Mesenteric fat pad (tissue), 1 donor: ENCODE results near the gene CRIM1. TPM values are rescaled to one million over a fixed set of nuclear protein-coding genes. Genes with fewer than 3 reads are reported as not detected.

ENCODE experiments used
- DNase-seq: peaks from one replicate; pipeline ENCODE4 v3.0.0-alpha.2; 2020; ENCODE audit warnings: low spot score
- total RNA-seq: library from RNA; stranded (reverse); fragmentation: NEBNext Ultra II Directional; extraction: Animal tissue kit (Norgen Biotek cat#: 25700); gene quantifications from one replicate; pipeline ENCODE4 v1.2.1, GENCODE V29; 2021
- donor health status: DM: yes; HTN: yes; CAD: no.

Gene CRIM1
- total RNA-seq, 1 donor from 2014 or later, result 230 TPM

- no peak for DNase-seq
These were observed 193.6 kb downstream of the CRIM1 start for GRCh38 chr2:36549165-36549574.

- no peak for DNase-seq
These were observed 194.4 kb downstream of the CRIM1 start for GRCh38 chr2:36550006-36550405.

GRCh38 chr2:36553683-36554082 is 198.1 kb downstream of the CRIM1 start:
- DNase-seq, result no peak

- no peak for DNase-seq
These were observed 199.0 kb downstream of the CRIM1 start for GRCh38 chr2:36554531-36554930.

- DNase-seq, result no peak
These were observed 200.2 kb downstream of the CRIM1 start for GRCh38 chr2:36555789-36556188.

- DNase-seq, result no peak
These were observed 201.3 kb downstream of the CRIM1 start for GRCh38 chr2:36556842-36557241.

- DNase-seq, result no peak
These were observed 203.8 kb downstream of the CRIM1 start for GRCh38 chr2:36559221-36559942.

GRCh38 chr2:36560726-36561125 is 205.1 kb downstream of the CRIM1 start:
- DNase-seq, result no peak

- DNase-seq, result no peak
These were observed 205.8 kb downstream of the CRIM1 start for GRCh38 chr2:36561237-36561944.

GRCh38 chr2:36562240-36562639 is 206.7 kb downstream of the CRIM1 start:
- DNase-seq, result no peak

- DNase-seq, result no peak
These were observed 207.5 kb downstream of the CRIM1 start for GRCh38 chr2:36562973-36563532.

GRCh38 chr2:36564377-36564930 is 208.9 kb downstream of the CRIM1 start:
- DNase-seq, result no peak

- DNase-seq, result no peak
These were observed 210.1 kb downstream of the CRIM1 start for GRCh38 chr2:36565712-36566111.

- DNase-seq, result no peak
These were observed 211.3 kb downstream of the CRIM1 start for GRCh38 chr2:36566887-36567286.

- no peak for DNase-seq
These were observed 212.3 kb downstream of the CRIM1 start for GRCh38 chr2:36567711-36568408.

GRCh38 chr2:36568516-36569246 is 213.1 kb downstream of the CRIM1 start:
- no peak for DNase-seq

- DNase-seq, result no peak
These were observed 213.8 kb downstream of the CRIM1 start for GRCh38 chr2:36569267-36569856.

- DNase-seq, result no peak
These were observed 214.8 kb downstream of the CRIM1 start for GRCh38 chr2:36570416-36570815.

GRCh38 chr2:36572054-36572718 is 216.6 kb downstream of the CRIM1 start:
- DNase-seq, result no peak

- no peak for DNase-seq
These were observed 217.1 kb downstream of the CRIM1 start for GRCh38 chr2:36572719-36573059.
